Adipose tissue (tissue), 3 donors: ENCODE measurements around the gene SYNGR4. TPM values are rescaled to one million over a fixed set of nuclear protein-coding genes. Genes with fewer than 3 reads are reported as not detected.
"Not testable (repeated sequence)": the region's sequence is repeated elsewhere in the genome, so short reads cannot be mapped to it uniquely, and the experiment has no call there.

Source experiments
- H3K27ac ChIP-seq: one replicate; pipeline ENCODE4 v1.5.1; 2013; ENCODE audit warnings: low read depth, low read length
- WGBS, 3 donors: extraction: QIAGEN DNeasy Blood & Tissue Kit; methylation state at CpG; one replicate each; pipeline ENCODE4 v1.1.7; 2013; 5-methylcytosine and 5-hydroxymethylcytosine counted together
- polyA plus RNA-seq, 3 donors: library from polyadenylated mRNA; stranded (reverse); fragments of 200-250 nt; gene quantifications; one replicate each; pipeline ENCODE4 v1.2.3, GENCODE V29; 2013
- donor health status: healthy with polysubstance abuse.
- donor health status: Bipolar disorder and iron deficiency.
- donor health status: healthy.

SYNGR4 gene
- polyA plus RNA-seq, 3 donors: 0.94 TPM; not detected in 2

GRCh38 chr19:48392006-48392344 lies 27.8 kb downstream of the SYNGR4 start:
- 60 to 71% (median 62%) methylated on average over 1 of the region's 1 CpG for WGBS, 3 donors
- not testable (repeated sequence) for H3K27ac ChIP-seq

GRCh38 chr19:48392860-48393558 lies 28.8 kb downstream of the SYNGR4 start:
- 85 to 87% (median 85%) methylated on average over 15 of the region's 15 CpGs for WGBS, 3 donors
- no peak overlapping the region for H3K27ac ChIP-seq

GRCh38 chr19:48393559-48394330 lies 29.6 kb downstream of the SYNGR4 start, which contains the start of gene GRIN2D:
TSS of gene GRIN2D (plus strand) at chr19:48393668. CDS start at chr19:48398393, 4,725 bp downstream.
- H3K27ac ChIP-seq: no peak within 1 kb of the TSS
- WGBS, 3 donors: 1 to 3% (median 2%) methylated on average over 37 to 40 of the region's 40 CpGs

- WGBS, 3 donors: 3 to 5% (median 4%) methylated on average over 25 to 38 of the region's 38 CpGs
- H3K27ac ChIP-seq: no peak overlapping the region
These were observed 30.4 kb downstream of the SYNGR4 start for GRCh38 chr19:48394331-48395169.

- no peak overlapping the region for H3K27ac ChIP-seq
- WGBS, 3 donors: 12 to 15% (median 13%) methylated on average over 6 of the region's 6 CpGs
These were observed 30.9 kb downstream of the SYNGR4 start for GRCh38 chr19:48395170-48395455.

- 21 to 31% (median 30%) methylated on average over 9 of the region's 9 CpGs for WGBS, 3 donors
These were observed 31.3 kb downstream of the SYNGR4 start for GRCh38 chr19:48395499-48395898.

GRCh38 chr19:48396016-48396823 lies 32.1 kb downstream of the SYNGR4 start:
- 46 to 54% (median 52%) methylated on average over 20 to 24 of the region's 24 CpGs for WGBS, 3 donors
- no peak overlapping the region for H3K27ac ChIP-seq

More at GRCh38 chr19:48395499-48395898, 31.3 kb downstream of the SYNGR4 start:
- H3K27ac ChIP-seq: no peak overlapping the region

- WGBS, 3 donors: 45 to 61% (median 48%) methylated on average over 2 of the region's 2 CpGs
- no peak overlapping the region for H3K27ac ChIP-seq
These were observed 32.6 kb downstream of the SYNGR4 start for GRCh38 chr19:48396824-48397176.

GRCh38 chr19:48397263-48398101 lies 33.3 kb downstream of the SYNGR4 start:
- H3K27ac ChIP-seq: no peak overlapping the region
- 39 to 45% (median 41%) methylated on average over 22 of the region's 22 CpGs for whole genome bisulfite sequencing, 3 donors

GRCh38 chr19:48398102-48398374 lies 33.9 kb downstream of the SYNGR4 start:
- no peak overlapping the region for H3K27ac ChIP-seq
- 1 to 5% (median 2%) methylated on average over 17 of the region's 17 CpGs for WGBS, 3 donors

- H3K27ac ChIP-seq: no peak overlapping the region
- WGBS, 3 donors: 7 to 8% (median 7%) methylated on average over 72 to 104 of the region's 104 CpGs
These were observed 34.4 kb downstream of the SYNGR4 start for GRCh38 chr19:48398375-48399235.

- WGBS, 3 donors: 31 to 46% (median 42%) methylated on average over 14 of the region's 14 CpGs
- H3K27ac ChIP-seq: no peak overlapping the region
These were observed 36.0 kb downstream of the SYNGR4 start for GRCh38 chr19:48400018-48400742.

GRCh38 chr19:48401287-48401686 lies 37.1 kb downstream of the SYNGR4 start:
- no peak overlapping the region for H3K27ac ChIP-seq
- 56 to 76% (median 71%) methylated on average over 5 of the region's 5 CpGs for whole genome bisulfite sequencing, 3 donors

- 33 to 45% (median 33%) methylated on average over 3 of the region's 3 CpGs for WGBS, 3 donors
- H3K27ac ChIP-seq: no peak overlapping the region
These were observed 39.4 kb downstream of the SYNGR4 start for GRCh38 chr19:48403606-48404005.

- H3K27ac ChIP-seq: no peak overlapping the region
- 89 to 92% (median 90%) methylated on average over 26 to 27 of the region's 27 CpGs for WGBS, 3 donors
These were observed 41.0 kb downstream of the SYNGR4 start for GRCh38 chr19:48405010-48405659.

- WGBS, 3 donors: 64 to 84% (median 83%) methylated on average over 13 of the region's 13 CpGs
- H3K27ac ChIP-seq: no peak overlapping the region
These were observed 41.7 kb downstream of the SYNGR4 start for GRCh38 chr19:48405850-48406249.
